Caki2 (cell line): Measurements from ENCODE around the gene ECHDC3. TPM values are rescaled to one million over a fixed set of nuclear protein-coding genes. Genes with fewer than 3 reads are reported as not detected.
"Not testable (repeated sequence)": the region's sequence is repeated elsewhere in the genome, so short reads cannot be mapped to it uniquely, and the experiment has no call there.

Source experiments
- DNase-seq: peaks from one replicate; pipeline ENCODE4 v3.0.0-alpha.2; 2015; ENCODE audit warnings: low read depth
- in situ Hi-C: cut with HindIII; loops from 2 replicates; pipeline ENCODE4 v1.10.0; 2016; ENCODE audit warnings: low sequenced_read_pairs, low pct_unique_long_range_greater_than_20kb, mixed read lengths
- total RNA-seq: library from RNA; depleted of rRNA; stranded (reverse); fragments of >200 nt; shearing (Covaris generic); gene quantifications from 2 replicates; pipeline ENCODE4 v1.2.3, GENCODE V29; 2014; ENCODE audit warnings: low replicate concordance; rRNA removed

ECHDC3 gene
- total RNA-seq = 29.5 and 36.8 TPM in 2 replicates

- peak; percentile 68 for DNase-seq
- in situ Hi-C loops = no loop called here
These were observed at the start of gene ECHDC3 for GRCh38 chr10:11742009-11742778. TSS of gene ECHDC3 (plus strand) at chr10:11742382. CDS start at chr10:11742577, 195 bp downstream.

- DNase-seq = no peak
- in situ Hi-C loops = no loop called here
These were observed 48.8 kb upstream of the ECHDC3 start for GRCh38 chr10:11693376-11693775.

- DNase-seq = no peak
- in situ Hi-C loops = no loop called here
These were observed 46.4 kb upstream of the ECHDC3 start for GRCh38 chr10:11695779-11696178.

GRCh38 chr10:11697718-11698527 is 44.3 kb upstream of the ECHDC3 start:
- in situ Hi-C loops = no loop called here
- DNase-seq = peak; percentile 31

GRCh38 chr10:11698691-11699549 is 43.3 kb upstream of the ECHDC3 start:
- no peak for DNase-seq
- in situ Hi-C loops = no loop called here

GRCh38 chr10:11699550-11700097 is 42.6 kb upstream of the ECHDC3 start:
- DNase-seq = no peak
- in situ Hi-C loops = no loop called here

GRCh38 chr10:11700539-11700938 is 41.6 kb upstream of the ECHDC3 start:
- in situ Hi-C loops = no loop called here

GRCh38 chr10:11701451-11702095 is 40.6 kb upstream of the ECHDC3 start:
- in situ Hi-C loops = no loop called here
- no peak for DNase-seq

More at GRCh38 chr10:11700539-11700938, 41.6 kb upstream of the ECHDC3 start:
- DNase-seq = no peak

- in situ Hi-C loops = no loop called here
- DNase-seq = no peak
These were observed 39.9 kb upstream of the ECHDC3 start for GRCh38 chr10:11702264-11702663.

GRCh38 chr10:11704092-11704491 is 38.1 kb upstream of the ECHDC3 start:
- no peak for DNase-seq
- in situ Hi-C loops = no loop called here

GRCh38 chr10:11705722-11706121 is 36.5 kb upstream of the ECHDC3 start:
- in situ Hi-C loops = no loop called here
- DNase-seq = no peak

GRCh38 chr10:11706895-11707567 is 35.2 kb upstream of the ECHDC3 start:
- in situ Hi-C loops = no loop called here
- no peak for DNase-seq

GRCh38 chr10:11707624-11708350 is 34.4 kb upstream of the ECHDC3 start:
- in situ Hi-C loops = no loop called here
- no peak for DNase-seq

GRCh38 chr10:11708801-11709200 is 33.4 kb upstream of the ECHDC3 start:
- in situ Hi-C loops, DNase-seq: not testable (repeated sequence)

- in situ Hi-C loops = no loop called here
- no peak for DNase-seq
These were observed 29.4 kb upstream of the ECHDC3 start for GRCh38 chr10:11712744-11713143.

GRCh38 chr10:11713186-11713743 is 28.9 kb upstream of the ECHDC3 start:
- in situ Hi-C loops = no loop called here
- no peak for DNase-seq
